Calu3 (cell line): ENCODE results near the gene GAS7. TPM values are rescaled to one million over a fixed set of nuclear protein-coding genes. Genes with fewer than 3 reads are reported as not detected.
"Not testable (repeated sequence)": the region's sequence is repeated elsewhere in the genome, so short reads cannot be mapped to it uniquely, and the experiment has no call there.

ENCODE experiments used
- BruUV-seq: library from RNA; stranded (reverse); fragments of 400-500 nt; replicated peaks from 2 replicates; lab custom pipeline; 2021; lab: Mats Ljungman, UMichigan
- CTCF ChIA-PET: fragments of 300-600 bp; sonication (Branson Sonifier 250); formaldehyde crosslinking; loops from one replicate; lab custom pipeline; 2022; ENCODE audit warnings: antibody characterized with exemption; lab: Charles Lee
- DNase-seq: peaks from one replicate; pipeline ENCODE4 v3.0.0; 2022
- H3K27ac Mint-ChIP-seq: one replicate; pipeline ENCODE4 v1.8.0; 2022; ENCODE audit warnings: mixed read lengths; ENCODE audit not compliant: unreplicated experiment
- H3K27me3 Mint-ChIP-seq: one replicate; pipeline ENCODE4 v1.8.0; 2022; ENCODE audit warnings: mixed read lengths; ENCODE audit not compliant: unreplicated experiment
- H3K36me3 Mint-ChIP-seq: one replicate; pipeline ENCODE4 v1.8.0; 2022; ENCODE audit warnings: mild to moderate bottlenecking, moderate library complexity, mixed read lengths; ENCODE audit not compliant: insufficient read depth, unreplicated experiment
- H3K4me1 Mint-ChIP-seq: one replicate; pipeline ENCODE4 v1.8.0; 2022; ENCODE audit warnings: mild to moderate bottlenecking, low read depth, mixed read lengths; ENCODE audit not compliant: unreplicated experiment
- H3K4me3 Mint-ChIP-seq: one replicate; pipeline ENCODE4 v1.8.0; 2022; ENCODE audit warnings: mild to moderate bottlenecking, low read depth, moderate library complexity, mixed read lengths; ENCODE audit not compliant: unreplicated experiment
- H3K9me3 Mint-ChIP-seq: one replicate; pipeline ENCODE4 v1.8.0; 2022; ENCODE audit warnings: low read depth, mixed read lengths; ENCODE audit not compliant: unreplicated experiment
- intact Hi-C: fragments of 100-400 bp; cut with micrococcal nuclease; formaldehyde crosslinking; loops from one replicate; pipeline ENCODE4 v1.10.0; 2022; ENCODE audit not compliant: unreplicated experiment
- total RNA-seq: library from RNA; stranded (reverse); gene quantifications from 2 replicates; pipeline ENCODE4 v1.2.3, GENCODE V29; 2022
- TF ChIP-seq, protein P1 (sequence below): fragments of 200-600 bp; IDR thresholded peaks from one replicate; pipeline ENCODE4 v1.8.0; 2022; ENCODE audit warnings: antibody characterized with exemption; ENCODE audit not compliant: unreplicated experiment

Gene GAS7
- total RNA-seq, 1 experiment from 2014 or later = 0.42 TPM

- BruUV-seq = no TSS peak
- DNase-seq = no peak
- TF ChIP-seq, protein P1, sequence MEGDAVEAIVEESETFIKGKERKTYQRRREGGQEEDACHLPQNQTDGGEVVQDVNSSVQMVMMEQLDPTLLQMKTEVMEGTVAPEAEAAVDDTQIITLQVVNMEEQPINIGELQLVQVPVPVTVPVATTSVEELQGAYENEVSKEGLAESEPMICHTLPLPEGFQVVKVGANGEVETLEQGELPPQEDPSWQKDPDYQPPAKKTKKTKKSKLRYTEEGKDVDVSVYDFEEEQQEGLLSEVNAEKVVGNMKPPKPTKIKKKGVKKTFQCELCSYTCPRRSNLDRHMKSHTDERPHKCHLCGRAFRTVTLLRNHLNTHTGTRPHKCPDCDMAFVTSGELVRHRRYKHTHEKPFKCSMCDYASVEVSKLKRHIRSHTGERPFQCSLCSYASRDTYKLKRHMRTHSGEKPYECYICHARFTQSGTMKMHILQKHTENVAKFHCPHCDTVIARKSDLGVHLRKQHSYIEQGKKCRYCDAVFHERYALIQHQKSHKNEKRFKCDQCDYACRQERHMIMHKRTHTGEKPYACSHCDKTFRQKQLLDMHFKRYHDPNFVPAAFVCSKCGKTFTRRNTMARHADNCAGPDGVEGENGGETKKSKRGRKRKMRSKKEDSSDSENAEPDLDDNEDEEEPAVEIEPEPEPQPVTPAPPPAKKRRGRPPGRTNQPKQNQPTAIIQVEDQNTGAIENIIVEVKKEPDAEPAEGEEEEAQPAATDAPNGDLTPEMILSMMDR = no peak
- Mint-ChIP-seq H3K36me3 (peaks cover 4% of the 10 kb centered on the region), H3K4me3 (no peak overlapping the region), H3K9me3 (no peaks in the 10 kb centered on the region), H3K27ac (no peak overlapping the region), H3K27me3 (peaks cover 18% of the 10 kb centered on the region), H3K4me1 (no peaks in the 10 kb centered on the region)
- CTCF ChIA-PET = interaction anchor here (0.7 kb wide), 1 partner anchor 67 kb away, joined by 4 read pairs; no protein-coding TSS in a partner anchor
- intact Hi-C loops = no loop called here
Measured at GRCh38 chr17:10103712-10104111, 94.7 kb downstream of the GAS7 start.

GRCh38 chr17:10102817-10103216, 95.6 kb downstream of the GAS7 start:
- DNase-seq = no peak
- BruUV-seq = no TSS peak
- CTCF ChIA-PET = interaction anchor here (0.6 kb wide), 1 partner anchor 9 kb away, joined by 7 read pairs; no protein-coding TSS in a partner anchor
- Mint-ChIP-seq H3K27ac (no peak overlapping the region), H3K4me3 (no peak overlapping the region), H3K27me3 (peaks cover 18% of the 10 kb centered on the region), H3K9me3 (no peaks in the 10 kb centered on the region), H3K36me3 (peaks cover 4% of the 10 kb centered on the region), H3K4me1 (no peaks in the 10 kb centered on the region)
- intact Hi-C loops = no loop called here
- TF ChIP-seq, protein P1 = no peak

GRCh38 chr17:10099051-10099571, 99.3 kb downstream of the GAS7 start:
- no peak for DNase-seq
- Mint-ChIP-seq H3K36me3 (no peaks in the 10 kb centered on the region), H3K27ac (no peak overlapping the region), H3K27me3 (no peaks in the 10 kb centered on the region), H3K4me1 (no peaks in the 10 kb centered on the region), H3K9me3 (no peaks in the 10 kb centered on the region), H3K4me3 (no peak overlapping the region)
- intact Hi-C loops = no loop called here
- CTCF ChIA-PET = interaction anchor here (1.2 kb wide), 1 partner anchor 128 kb away, joined by 3 read pairs; no protein-coding TSS in a partner anchor
- no TSS peak for BruUV-seq
- TF ChIP-seq, protein P1 = no peak

GRCh38 chr17:10096596-10096995, 101.8 kb downstream of the GAS7 start:
- no TSS peak for BruUV-seq
- no peak overlapping the region for H3K27ac Mint-ChIP-seq
- no peaks in the 10 kb centered on the region for H3K27me3 Mint-ChIP-seq
- TF ChIP-seq, protein P1 = no peak
- no peak for DNase-seq
- H3K4me1 Mint-ChIP-seq = no peaks in the 10 kb centered on the region
- H3K9me3 Mint-ChIP-seq = no peaks in the 10 kb centered on the region
- H3K36me3 Mint-ChIP-seq = no peaks in the 10 kb centered on the region
- H3K4me3 Mint-ChIP-seq = no peak overlapping the region
- intact Hi-C loops = no loop called here
- CTCF ChIA-PET = no interaction called here

- DNase-seq, BruUV-seq, H3K4me1 Mint-ChIP-seq, H3K36me3 Mint-ChIP-seq, H3K4me3 Mint-ChIP-seq, H3K27me3 Mint-ChIP-seq, CTCF ChIA-PET, H3K9me3 Mint-ChIP-seq, H3K27ac Mint-ChIP-seq, intact Hi-C loops: not testable (repeated sequence)
Measured at GRCh38 chr17:10095295-10095694, 103.1 kb downstream of the GAS7 start.
